SK-N-SH (cell line): ENCODE data around the gene IL13. TPM values are rescaled to one million over a fixed set of nuclear protein-coding genes. Genes with fewer than 3 reads are reported as not detected.

Source experiments
- CTCF ChIA-PET: fragments of 300-600, 350-600 bp; formaldehyde crosslinking; extraction: SDS; loops from one replicate; lab custom pipeline; 2021; lab: Yijun Ruan, JAX
- POLR2A ChIA-PET: fragments of 350-600 bp; sonication (Branson Sonifier 250); formaldehyde crosslinking; extraction: SDS; loops from one replicate; lab custom pipeline; 2020; ENCODE audit warnings: antibody characterized with exemption, inconsistent platforms; lab: Yijun Ruan, JAX
- DNase-seq: peaks from one replicate; pipeline ENCODE4 v3.0.0; 2012
- H2AFZ ChIP-seq: fragments of 200-600 bp; sonication (generic); 2 replicates; pipeline ENCODE4 v1.8.1; 2016; ENCODE audit warnings: antibody characterized with exemption, mild to moderate bottlenecking, low read depth
- H3F3A ChIP-seq: fragments of 200-600 bp; sonication (generic); replicated peaks from 2 replicates; pipeline ENCODE3; 2016; ENCODE audit warnings: antibody characterized with exemption, mild to moderate bottlenecking; ENCODE audit not compliant: insufficient read depth
- H3K27ac ChIP-seq, 2 experiments: fragments of 200-500 bp in 1 of 2; fragments of 200-600 bp in 1 of 2; sonication (Bioruptor generic) in 1 of 2; sonication (generic), shearing (Covaris generic) in 1 of 2; 2 replicates each; pipeline versions ENCODE4 v1.5.1 to v1.6.1; 2014 to 2016; ENCODE audit warnings: low read depth in 2 of 2, inconsistent platforms in 1 of 2, low read length in 1 of 2, mild to moderate bottlenecking in 1 of 2, mixed read lengths in 1 of 2
- H3K27me3 ChIP-seq: fragments of 200-600 bp; sonication (generic), shearing (Covaris generic); 2 replicates; pipeline ENCODE4 v1.6.1; 2016; ENCODE audit warnings: mixed run types; ENCODE audit not compliant: insufficient read depth
- H3K36me3 ChIP-seq, 2 experiments: fragments of 200-500 bp in 1 of 2; fragments of 200-600 bp in 1 of 2; sonication (Bioruptor generic) in 1 of 2; sonication (generic) in 1 of 2; replicated peaks in 1 of 2; 2 replicates each; pipeline versions ENCODE3 to v1.5.1; 2014 to 2016; ENCODE audit warnings: low read length in 1 of 2, mild to moderate bottlenecking in 1 of 2; ENCODE audit not compliant: insufficient read depth in 2 of 2, control insufficient read depth in 1 of 2
- H3K4me1 ChIP-seq, 2 experiments: fragments of 200-500 bp in 1 of 2; fragments of 200-600 bp in 1 of 2; sonication (Bioruptor generic) in 1 of 2; sonication (generic), shearing (Covaris generic) in 1 of 2; 2 replicates each; pipeline versions ENCODE4 v1.5.1 to v1.6.1; 2014 to 2016; ENCODE audit warnings: low read depth in 1 of 2, low read length in 1 of 2, mixed run types in 1 of 2; ENCODE audit not compliant: insufficient read depth in 2 of 2, control insufficient read depth in 1 of 2
- H3K4me2 ChIP-seq: fragments of 200-600 bp; sonication (generic), shearing (Covaris generic); 2 replicates; pipeline ENCODE4 v1.6.1; 2017; ENCODE audit warnings: mixed run types
- H3K4me3 ChIP-seq, 2 experiments: fragments of 200-500 bp in 1 of 2; fragments of 200-600 bp in 1 of 2; sonication (Bioruptor generic) in 1 of 2; sonication (generic), shearing (Covaris generic) in 1 of 2; 2 replicates each; pipeline versions ENCODE4 v1.5.1 to v1.8.1; 2014 to 2016; ENCODE audit warnings: low read depth in 2 of 2, inconsistent platforms in 1 of 2, low read length in 1 of 2, mild to moderate bottlenecking in 1 of 2, mixed read lengths in 1 of 2, moderate library complexity in 1 of 2
- H3K79me2 ChIP-seq: fragments of 200-600 bp; sonication (generic); 2 replicates; pipeline ENCODE4 v1.8.1; 2017; ENCODE audit warnings: mild to moderate bottlenecking; ENCODE audit not compliant: insufficient read depth
- H3K9ac ChIP-seq: fragments of 200-600 bp; sonication (generic); 2 replicates; pipeline ENCODE4 v1.6.1; 2017; ENCODE audit warnings: mixed run types
- H3K9me2 ChIP-seq: fragments of 200-600 bp; sonication (generic); 2 replicates; pipeline ENCODE4 v1.6.1; 2017; ENCODE audit warnings: mixed run types
- H3K9me3 ChIP-seq: fragments of 200-600 bp; sonication (generic); 2 replicates; pipeline ENCODE4 v1.6.1; 2017; ENCODE audit warnings: mixed run types, mild to moderate bottlenecking, moderate library complexity
- H4K20me1 ChIP-seq: fragments of 200-600 bp; sonication (generic); 2 replicates; pipeline ENCODE4 v1.6.1; 2017; ENCODE audit warnings: mild to moderate bottlenecking, mixed run types; ENCODE audit not compliant: insufficient read depth
- CHD2 ChIP-seq: fragments of 150-350 bp; IDR thresholded peaks from 2 replicates; pipeline ENCODE4 v1.6.1; 2018; ENCODE audit warnings: low read length; ENCODE audit not compliant: partially characterized antibody
- ELF1 ChIP-seq: IDR thresholded peaks from 2 replicates; pipeline ENCODE4 v1.4.0; 2012
- EP300 ChIP-seq, 2 experiments: IDR thresholded peaks; 2 replicates each; pipeline versions ENCODE4 v1.4.0 to v1.6.1; 2012; ENCODE audit warnings: borderline replicate concordance in 1 of 2, low read depth in 1 of 2, low read length in 1 of 2
- EZH2phosphoT487 ChIP-seq: fragments of 200-600 bp; sonication (generic); IDR thresholded peaks from 2 replicates; pipeline ENCODE4 v1.6.1; 2017; ENCODE audit warnings: low read depth, mixed run types, mild to moderate bottlenecking, antibody characterized with exemption, moderate library complexity, borderline replicate concordance
- FOSL2 ChIP-seq: IDR thresholded peaks from 2 replicates; pipeline ENCODE4 v1.4.0; 2012; ENCODE audit warnings: low read depth, mild to moderate bottlenecking, moderate library complexity, borderline replicate concordance
- FOXJ3 ChIP-seq: sonication (generic); formaldehyde crosslinking; IDR thresholded peaks from 2 replicates; pipeline ENCODE4 v1.5.1; 2020; ENCODE audit warnings: mild to moderate bottlenecking, missing genetic modification reagents
- GABPA ChIP-seq: IDR thresholded peaks from 2 replicates; pipeline ENCODE4 v1.4.0; 2012; ENCODE audit warnings: low read depth, mild to moderate bottlenecking
- GATA2 ChIP-seq: sonication (generic); formaldehyde crosslinking; IDR thresholded peaks from 2 replicates; pipeline ENCODE4 v1.5.0; 2020; ENCODE audit warnings: mild to moderate bottlenecking, missing genetic modification reagents
- MXI1 ChIP-seq: IDR thresholded peaks from 2 replicates; pipeline ENCODE4 v1.6.1; 2012; ENCODE audit warnings: mild to moderate bottlenecking, low read depth, low read length, improper control_type of control experiment
- NFIC ChIP-seq: IDR thresholded peaks from 2 replicates; pipeline ENCODE4 v1.4.0; 2012; ENCODE audit warnings: borderline replicate concordance
- NRF1 ChIP-seq: IDR thresholded peaks from 2 replicates; pipeline ENCODE4 v1.6.1; 2012; ENCODE audit warnings: low read depth, mild to moderate bottlenecking, low read length
- POLR2AphosphoS5 ChIP-seq: IDR thresholded peaks from 2 replicates; pipeline ENCODE4 v1.6.1; 2012; ENCODE audit warnings: low read depth, low read length
- RAD21 ChIP-seq: IDR thresholded peaks from 2 replicates; pipeline ENCODE4 v1.6.1; 2012; ENCODE audit warnings: mild to moderate bottlenecking, low read length
- RCOR1 ChIP-seq: fragments of 150-350 bp; IDR thresholded peaks from 2 replicates; pipeline ENCODE4 v1.6.1; 2017; ENCODE audit warnings: antibody characterized with exemption, low read length
- RFX5 ChIP-seq: IDR thresholded peaks from 2 replicates; pipeline ENCODE4 v1.6.1; 2012; ENCODE audit warnings: mild to moderate bottlenecking, improper control_type of control experiment, low read length
- RXRA ChIP-seq: IDR thresholded peaks from 2 replicates; pipeline ENCODE4 v1.4.0; 2012; ENCODE audit warnings: low read depth, mild to moderate bottlenecking, borderline replicate concordance
- SIN3A ChIP-seq: IDR thresholded peaks from 2 replicates; pipeline ENCODE4 v1.6.1; 2012; ENCODE audit warnings: low read depth, mild to moderate bottlenecking, low read length, moderate library complexity, borderline replicate concordance
- TAF1 ChIP-seq: IDR thresholded peaks from 2 replicates; pipeline ENCODE4 v1.6.1; 2012; ENCODE audit warnings: low read depth, mild to moderate bottlenecking, low read length, moderate library complexity, borderline replicate concordance
- TCF12 ChIP-seq: IDR thresholded peaks from 2 replicates; pipeline ENCODE4 v1.4.0; 2012
- TEAD4 ChIP-seq: IDR thresholded peaks from 2 replicates; pipeline ENCODE4 v1.4.0; 2012; ENCODE audit warnings: mild to moderate bottlenecking, borderline replicate concordance; ENCODE audit not compliant: insufficient read depth
- WGBS: methylation state at CpG from one replicate; pipeline ENCODE4 v1.1.6; 2017; ENCODE audit warnings: low lambda C conversion rate; 5-methylcytosine and 5-hydroxymethylcytosine counted together
- polyA plus RNA-seq, 3 experiments: library from polyadenylated mRNA; depleted of rRNA; stranded (reverse); fragments of >200 nt; gene quantifications; 2 replicates each; pipeline ENCODE4 v1.2.3, GENCODE V29; 2012
- TF ChIP-seq, protein P1 (sequence below): fragments of 200-600 bp; sonication (generic); IDR thresholded peaks from 2 replicates; pipeline ENCODE4 v1.6.1; 2017; ENCODE audit warnings: antibody characterized with exemption, mild to moderate bottlenecking, moderate library complexity
- TF ChIP-seq, protein P2 (sequence below): IDR thresholded peaks from 2 replicates; pipeline ENCODE4 v1.4.0; 2012; ENCODE audit warnings: low read depth
- TF ChIP-seq, protein P3 (sequence below): IDR thresholded peaks from 2 replicates; pipeline ENCODE4 v1.6.1; 2012; ENCODE audit warnings: mild to moderate bottlenecking, low read depth, low read length, moderate library complexity
- TF ChIP-seq, protein P4 (sequence below): IDR thresholded peaks from 2 replicates; pipeline ENCODE4 v1.4.0; 2012; ENCODE audit warnings: low read depth, borderline replicate concordance

The IL13 gene
- polyA plus RNA-seq, 1 of the 3 experiments (the other 2 are of a cell fraction): 0.08 TPM

DNA sequence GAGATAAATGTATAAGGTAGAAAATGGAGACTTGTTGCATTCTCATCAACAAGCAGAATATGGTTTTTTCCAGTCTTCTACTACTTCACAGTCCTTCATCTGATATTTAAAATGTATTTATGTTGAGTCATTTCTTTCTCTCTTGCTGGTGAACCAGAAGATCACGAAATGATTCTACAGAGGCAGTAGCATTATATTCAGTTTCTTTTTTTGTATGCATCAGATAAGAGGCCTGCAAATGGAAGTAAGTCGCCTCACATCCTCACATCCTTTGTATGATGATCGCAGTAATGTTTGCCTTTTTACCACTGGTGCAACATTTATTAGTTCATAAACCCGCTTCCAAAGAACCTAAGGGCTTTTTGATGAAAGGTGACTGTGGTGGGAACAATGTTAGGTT is 22.1 kb upstream of the IL13 start:
- WGBS: 80% methylated on average over 4 of the region's 4 CpGs

DNA sequence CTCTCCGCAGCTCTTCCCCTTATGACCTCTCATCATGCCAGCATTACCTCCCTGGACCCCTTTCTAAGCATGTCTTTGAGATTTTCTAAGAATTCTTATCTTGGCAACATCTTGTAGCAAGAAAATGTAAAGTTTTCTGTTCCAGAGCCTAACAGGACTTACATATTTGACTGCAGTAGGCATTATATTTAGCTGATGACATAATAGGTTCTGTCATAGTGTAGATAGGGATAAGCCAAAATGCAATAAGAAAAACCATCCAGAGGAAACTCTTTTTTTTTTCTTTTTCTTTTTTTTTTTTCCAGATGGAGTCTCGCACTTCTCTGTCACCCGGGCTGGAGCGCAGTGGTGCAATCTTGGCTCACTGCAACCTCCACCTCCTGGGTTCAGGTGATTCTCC is 20.7 kb upstream of the IL13 start:
- Histone ChIP-seq H3K4me3 (no peak overlapping the region), H3K4me2 (no peak overlapping the region), H4K20me1 (no peaks in the 10 kb centered on the region), H3K4me1 (no peaks in the 10 kb centered on the region), H3K9ac (no peak overlapping the region), H3K27me3 (no peaks in the 10 kb centered on the region), H3K9me3 (no peaks in the 10 kb centered on the region), H3F3A (no peaks in the 10 kb centered on the region), H3K9me2 (no peaks in the 10 kb centered on the region), H3K27ac (no peak overlapping the region), H3K79me2 (no peaks in the 10 kb centered on the region), H2AFZ (no peak overlapping the region), H3K36me3 (peaks cover 71 to 82% of the 10 kb centered on the region in 2 experiments)
- ChIA-PET CTCF (no interaction called here), POLR2A (no interaction called here)
- WGBS: 94% methylated on average over 4 of the region's 4 CpGs
- no peak for DNase-seq
- TF ChIP-seq, protein P1, sequence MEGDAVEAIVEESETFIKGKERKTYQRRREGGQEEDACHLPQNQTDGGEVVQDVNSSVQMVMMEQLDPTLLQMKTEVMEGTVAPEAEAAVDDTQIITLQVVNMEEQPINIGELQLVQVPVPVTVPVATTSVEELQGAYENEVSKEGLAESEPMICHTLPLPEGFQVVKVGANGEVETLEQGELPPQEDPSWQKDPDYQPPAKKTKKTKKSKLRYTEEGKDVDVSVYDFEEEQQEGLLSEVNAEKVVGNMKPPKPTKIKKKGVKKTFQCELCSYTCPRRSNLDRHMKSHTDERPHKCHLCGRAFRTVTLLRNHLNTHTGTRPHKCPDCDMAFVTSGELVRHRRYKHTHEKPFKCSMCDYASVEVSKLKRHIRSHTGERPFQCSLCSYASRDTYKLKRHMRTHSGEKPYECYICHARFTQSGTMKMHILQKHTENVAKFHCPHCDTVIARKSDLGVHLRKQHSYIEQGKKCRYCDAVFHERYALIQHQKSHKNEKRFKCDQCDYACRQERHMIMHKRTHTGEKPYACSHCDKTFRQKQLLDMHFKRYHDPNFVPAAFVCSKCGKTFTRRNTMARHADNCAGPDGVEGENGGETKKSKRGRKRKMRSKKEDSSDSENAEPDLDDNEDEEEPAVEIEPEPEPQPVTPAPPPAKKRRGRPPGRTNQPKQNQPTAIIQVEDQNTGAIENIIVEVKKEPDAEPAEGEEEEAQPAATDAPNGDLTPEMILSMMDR: no peak
- no peak for TF ChIP-seq RAD21
- no peak for TF ChIP-seq POLR2AphosphoS5
- TF ChIP-seq, protein P2, sequence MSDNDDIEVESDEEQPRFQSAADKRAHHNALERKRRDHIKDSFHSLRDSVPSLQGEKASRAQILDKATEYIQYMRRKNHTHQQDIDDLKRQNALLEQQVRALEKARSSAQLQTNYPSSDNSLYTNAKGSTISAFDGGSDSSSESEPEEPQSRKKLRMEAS: no peak
- TF ChIP-seq SIN3A: no peak
- TF ChIP-seq EZH2phosphoT487: no peak
- no peak for TF ChIP-seq FOSL2

More for the DNA sequence above, 22.1 kb upstream of the IL13 start:
- H3K9ac ChIP-seq: no peak overlapping the region
- H3K4me1 ChIP-seq: no peaks in the 10 kb centered on the region
- no peaks in the 10 kb centered on the region for H3F3A ChIP-seq
- H3K9me2 ChIP-seq: no peaks in the 10 kb centered on the region
- POLR2A ChIA-PET: no interaction called here
- CTCF ChIA-PET: no interaction called here
- no peaks in the 10 kb centered on the region for H3K79me2 ChIP-seq
- TF ChIP-seq CHD2: no peak
- no peak for TF ChIP-seq ELF1
- TF ChIP-seq, protein P3, sequence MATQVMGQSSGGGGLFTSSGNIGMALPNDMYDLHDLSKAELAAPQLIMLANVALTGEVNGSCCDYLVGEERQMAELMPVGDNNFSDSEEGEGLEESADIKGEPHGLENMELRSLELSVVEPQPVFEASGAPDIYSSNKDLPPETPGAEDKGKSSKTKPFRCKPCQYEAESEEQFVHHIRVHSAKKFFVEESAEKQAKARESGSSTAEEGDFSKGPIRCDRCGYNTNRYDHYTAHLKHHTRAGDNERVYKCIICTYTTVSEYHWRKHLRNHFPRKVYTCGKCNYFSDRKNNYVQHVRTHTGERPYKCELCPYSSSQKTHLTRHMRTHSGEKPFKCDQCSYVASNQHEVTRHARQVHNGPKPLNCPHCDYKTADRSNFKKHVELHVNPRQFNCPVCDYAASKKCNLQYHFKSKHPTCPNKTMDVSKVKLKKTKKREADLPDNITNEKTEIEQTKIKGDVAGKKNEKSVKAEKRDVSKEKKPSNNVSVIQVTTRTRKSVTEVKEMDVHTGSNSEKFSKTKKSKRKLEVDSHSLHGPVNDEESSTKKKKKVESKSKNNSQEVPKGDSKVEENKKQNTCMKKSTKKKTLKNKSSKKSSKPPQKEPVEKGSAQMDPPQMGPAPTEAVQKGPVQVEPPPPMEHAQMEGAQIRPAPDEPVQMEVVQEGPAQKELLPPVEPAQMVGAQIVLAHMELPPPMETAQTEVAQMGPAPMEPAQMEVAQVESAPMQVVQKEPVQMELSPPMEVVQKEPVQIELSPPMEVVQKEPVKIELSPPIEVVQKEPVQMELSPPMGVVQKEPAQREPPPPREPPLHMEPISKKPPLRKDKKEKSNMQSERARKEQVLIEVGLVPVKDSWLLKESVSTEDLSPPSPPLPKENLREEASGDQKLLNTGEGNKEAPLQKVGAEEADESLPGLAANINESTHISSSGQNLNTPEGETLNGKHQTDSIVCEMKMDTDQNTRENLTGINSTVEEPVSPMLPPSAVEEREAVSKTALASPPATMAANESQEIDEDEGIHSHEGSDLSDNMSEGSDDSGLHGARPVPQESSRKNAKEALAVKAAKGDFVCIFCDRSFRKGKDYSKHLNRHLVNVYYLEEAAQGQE: no peak
- TF ChIP-seq TAF1: no peak
- no peak for TF ChIP-seq EP300 (IDR thresholded peaks at IDR 0.05; ENCODE audit: borderline replicate concordance in 1 of 2, low read depth in 1 of 2, low read length in 1 of 2)
- TF ChIP-seq, protein P4, sequence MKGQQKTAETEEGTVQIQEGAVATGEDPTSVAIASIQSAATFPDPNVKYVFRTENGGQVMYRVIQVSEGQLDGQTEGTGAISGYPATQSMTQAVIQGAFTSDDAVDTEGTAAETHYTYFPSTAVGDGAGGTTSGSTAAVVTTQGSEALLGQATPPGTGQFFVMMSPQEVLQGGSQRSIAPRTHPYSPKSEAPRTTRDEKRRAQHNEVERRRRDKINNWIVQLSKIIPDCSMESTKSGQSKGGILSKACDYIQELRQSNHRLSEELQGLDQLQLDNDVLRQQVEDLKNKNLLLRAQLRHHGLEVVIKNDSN: no peak
- TF ChIP-seq TCF12: no peak
- TF ChIP-seq NFIC: no peak
- no peak for TF ChIP-seq GABPA
- TF ChIP-seq RFX5: no peak
- no peak for TF ChIP-seq NRF1
- no peak for TF ChIP-seq RCOR1
- no peak for TF ChIP-seq POLR2AphosphoS5
- TF ChIP-seq FOSL2: no peak
- no peak for TF ChIP-seq RXRA
- TF ChIP-seq TEAD4: no peak
- no peak for TF ChIP-seq MXI1
- TF ChIP-seq GATA2 (CRISPR knock-in tag): no peak
- TF ChIP-seq FOXJ3 (CRISPR knock-in tag): no peak
- DNase-seq: no peak
- no peaks in the 10 kb centered on the region for H4K20me1 ChIP-seq
- H3K4me2 ChIP-seq: peak overlapping the region; percentile 2; the same call in 1 of the 2 replicates
- peaks cover 60 to 71% of the 10 kb centered on the region in 2 experiments for H3K36me3 ChIP-seq
- no peak overlapping the region for H3K4me3 ChIP-seq
- H3K27me3 ChIP-seq: no peaks in the 10 kb centered on the region
- no peak overlapping the region for H2AFZ ChIP-seq
- no peaks in the 10 kb centered on the region for H3K9me3 ChIP-seq
- peak overlapping the region in 1 of 2 experiments; percentile 37; a peak in 1 of 4 replicates for H3K27ac ChIP-seq
